ENCODE data around the gene AMBRA1. TPM values are rescaled to one million over a fixed set of nuclear protein-coding genes. Genes with fewer than 3 reads are reported as not detected.

Gene AMBRA1
- total RNA-seq, 2 donors from 2014 or later = 35.2 to 42.2 TPM

GRCh38 chr11:46463701-46464421 lies 130.0 kb downstream of the AMBRA1 start:
- TF ChIP-seq, protein P1, sequence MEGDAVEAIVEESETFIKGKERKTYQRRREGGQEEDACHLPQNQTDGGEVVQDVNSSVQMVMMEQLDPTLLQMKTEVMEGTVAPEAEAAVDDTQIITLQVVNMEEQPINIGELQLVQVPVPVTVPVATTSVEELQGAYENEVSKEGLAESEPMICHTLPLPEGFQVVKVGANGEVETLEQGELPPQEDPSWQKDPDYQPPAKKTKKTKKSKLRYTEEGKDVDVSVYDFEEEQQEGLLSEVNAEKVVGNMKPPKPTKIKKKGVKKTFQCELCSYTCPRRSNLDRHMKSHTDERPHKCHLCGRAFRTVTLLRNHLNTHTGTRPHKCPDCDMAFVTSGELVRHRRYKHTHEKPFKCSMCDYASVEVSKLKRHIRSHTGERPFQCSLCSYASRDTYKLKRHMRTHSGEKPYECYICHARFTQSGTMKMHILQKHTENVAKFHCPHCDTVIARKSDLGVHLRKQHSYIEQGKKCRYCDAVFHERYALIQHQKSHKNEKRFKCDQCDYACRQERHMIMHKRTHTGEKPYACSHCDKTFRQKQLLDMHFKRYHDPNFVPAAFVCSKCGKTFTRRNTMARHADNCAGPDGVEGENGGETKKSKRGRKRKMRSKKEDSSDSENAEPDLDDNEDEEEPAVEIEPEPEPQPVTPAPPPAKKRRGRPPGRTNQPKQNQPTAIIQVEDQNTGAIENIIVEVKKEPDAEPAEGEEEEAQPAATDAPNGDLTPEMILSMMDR (IDR thresholded peaks at IDR 0.05) = no peak
- Histone ChIP-seq H3K9me3 (no peaks in the 10 kb centered on the region), H3K27me3 (replicated peaks; ENCODE audit: insufficient read depth) (no peaks in the 10 kb centered on the region), H3K36me3 (no peaks in the 10 kb centered on the region), H3K27ac (no peak overlapping the region), H3K4me1 (ENCODE audit: control insufficient read depth in 1 of 2, low read depth in 2 of 2) (peaks cover 2 to 13% of the 10 kb centered on the region in 2 donors), H3K4me3 (no peak overlapping the region)
- DNase-seq (ENCODE audit: low spot score) (no peak), ATAC-seq (ENCODE audit: insufficient number of reproducible peaks, low FRiP score, low read depth) (no peak)

DNA sequence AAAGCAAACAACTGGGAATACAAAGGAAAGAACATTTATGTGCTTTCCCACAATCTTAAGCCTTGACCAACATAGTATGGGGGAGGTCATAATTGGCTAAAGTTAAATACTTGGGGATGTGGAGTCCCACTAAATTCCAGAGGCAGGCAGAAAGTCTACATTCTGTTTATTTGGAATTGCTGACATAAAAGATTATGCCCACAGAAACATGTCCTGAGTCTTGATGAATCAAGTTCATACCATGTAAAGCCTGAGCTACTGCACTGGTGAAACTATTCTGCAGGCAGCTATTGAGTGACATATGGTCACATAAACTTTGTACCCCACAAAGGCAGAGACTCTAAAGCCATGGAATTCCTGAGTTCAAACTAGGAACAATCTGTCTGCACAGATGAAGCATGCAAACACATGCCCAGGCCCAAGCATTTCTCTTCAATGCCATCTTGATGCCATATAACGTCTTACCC lies 132.3 kb downstream of the AMBRA1 start:
- Histone ChIP-seq H3K4me1 (ENCODE audit: control insufficient read depth in 1 of 2, low read depth in 2 of 2) (peaks cover 2 to 13% of the 10 kb centered on the region in 2 donors), H3K36me3 (no peaks in the 10 kb centered on the region), H3K27me3 (replicated peaks; ENCODE audit: insufficient read depth) (no peaks in the 10 kb centered on the region), H3K4me3 (no peak overlapping the region), H3K27ac (no peak overlapping the region), H3K9me3 (no peaks in the 10 kb centered on the region)
- DNase-seq (ENCODE audit: low spot score) (no peak), ATAC-seq (ENCODE audit: insufficient number of reproducible peaks, low FRiP score, low read depth) (no peak)
- TF ChIP-seq, protein P1 (IDR thresholded peaks at IDR 0.05) = no peak

DNA sequence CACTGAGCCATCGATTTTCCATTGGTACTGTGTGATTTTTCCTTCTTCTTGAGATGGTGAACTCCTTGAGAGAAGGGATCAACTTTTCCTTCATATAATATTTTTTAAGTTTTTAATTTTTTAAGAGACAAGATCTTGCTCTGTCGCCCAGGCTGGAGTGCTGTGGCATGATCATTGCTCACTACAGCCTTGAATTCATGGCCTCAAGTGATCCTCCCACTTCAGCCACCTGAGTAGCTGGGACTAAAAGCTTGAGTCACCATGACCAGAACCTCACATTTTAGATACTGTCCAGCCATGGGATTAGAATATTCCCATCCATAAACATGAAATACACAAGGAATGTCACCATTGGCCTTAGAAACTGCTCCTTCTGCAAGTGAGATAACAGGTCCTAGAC lies 135.3 kb downstream of the AMBRA1 start:
- Histone ChIP-seq H3K27me3 (replicated peaks; ENCODE audit: insufficient read depth) (no peaks in the 10 kb centered on the region), H3K36me3 (no peaks in the 10 kb centered on the region), H3K27ac (no peak overlapping the region), H3K9me3 (no peaks in the 10 kb centered on the region), H3K4me1 (ENCODE audit: control insufficient read depth in 1 of 2, low read depth in 2 of 2) (peaks cover 1 to 2% of the 10 kb centered on the region in 2 donors), H3K4me3 (no peak overlapping the region)
- DNase-seq (ENCODE audit: low spot score) (no peak), ATAC-seq (ENCODE audit: insufficient number of reproducible peaks, low FRiP score, low read depth) (no peak)
- TF ChIP-seq, protein P1 (IDR thresholded peaks at IDR 0.05) = no peak

DNA sequence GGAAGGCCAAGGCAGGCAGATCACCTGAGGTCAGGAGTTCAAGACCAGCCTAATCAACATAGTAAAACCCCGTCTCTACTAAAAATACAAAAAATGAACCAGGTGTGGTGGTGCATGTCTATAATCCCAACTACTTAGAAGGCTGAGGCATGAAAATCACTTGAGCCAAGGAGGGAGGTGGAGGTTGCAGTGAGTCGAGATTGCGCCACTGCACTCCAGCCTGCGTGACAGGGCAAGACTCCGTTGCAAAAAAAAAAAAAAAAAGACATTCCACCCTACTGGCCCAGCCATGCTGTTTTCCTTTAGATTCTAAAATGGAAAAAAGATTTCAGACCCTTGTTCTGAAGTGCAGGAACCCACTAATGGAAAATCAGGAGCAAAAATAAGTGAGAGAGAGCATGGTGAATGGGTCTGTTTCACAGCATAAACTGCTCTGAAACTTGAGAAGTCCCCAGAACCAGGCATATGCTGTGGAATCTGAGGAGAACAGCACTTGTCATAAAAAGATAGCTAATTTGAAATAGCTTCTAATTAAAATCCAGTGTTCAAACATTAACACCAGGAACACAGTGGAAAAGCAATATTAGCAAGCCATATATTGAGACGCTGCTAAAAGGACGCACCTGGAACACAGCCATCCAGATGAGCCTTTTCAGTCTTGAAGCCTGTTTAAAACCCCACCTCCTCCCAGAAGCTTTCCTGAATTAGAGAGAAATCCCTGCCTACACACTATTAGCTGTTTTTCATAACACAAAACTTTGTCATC lies 136.0 kb downstream of the AMBRA1 start:
- TF ChIP-seq, protein P1 (IDR thresholded peaks at IDR 0.05) = no peak
- Histone ChIP-seq H3K4me1 (ENCODE audit: control insufficient read depth in 1 of 2, low read depth in 2 of 2) (no peaks in the 10 kb centered on the region), H3K27ac (no peak overlapping the region), H3K27me3 (replicated peaks; ENCODE audit: insufficient read depth) (no peaks in the 10 kb centered on the region), H3K4me3 (no peak overlapping the region), H3K9me3 (no peaks in the 10 kb centered on the region), H3K36me3 (no peaks in the 10 kb centered on the region)
- ATAC-seq (ENCODE audit: insufficient number of reproducible peaks, low FRiP score, low read depth) = no peak
- DNase-seq (ENCODE audit: low spot score) = no peak

- TF ChIP-seq, protein P1 (IDR thresholded peaks at IDR 0.05) = no peak
- H3K27ac ChIP-seq = no peak overlapping the region
- ATAC-seq (ENCODE audit: insufficient number of reproducible peaks, low FRiP score, low read depth) = no peak
- DNase-seq (ENCODE audit: low spot score) = no peak
- H3K9me3 ChIP-seq = no peaks in the 10 kb centered on the region
- H3K4me1 ChIP-seq (ENCODE audit: control insufficient read depth in 1 of 2, low read depth in 2 of 2) = no peaks in the 10 kb centered on the region
- H3K27me3 ChIP-seq (replicated peaks; ENCODE audit: insufficient read depth) = no peaks in the 10 kb centered on the region
- no peaks in the 10 kb centered on the region for H3K36me3 ChIP-seq
- H3K4me3 ChIP-seq = no peak overlapping the region
These were observed 136.8 kb downstream of the AMBRA1 start for GRCh38 chr11:46457021-46457420.
